Measurements from ENCODE around the gene GARIN5A.
A peak's percentile ranks its signal among the peaks of the same experiment; 100 is the strongest.

Gene GARIN5A

DNA sequence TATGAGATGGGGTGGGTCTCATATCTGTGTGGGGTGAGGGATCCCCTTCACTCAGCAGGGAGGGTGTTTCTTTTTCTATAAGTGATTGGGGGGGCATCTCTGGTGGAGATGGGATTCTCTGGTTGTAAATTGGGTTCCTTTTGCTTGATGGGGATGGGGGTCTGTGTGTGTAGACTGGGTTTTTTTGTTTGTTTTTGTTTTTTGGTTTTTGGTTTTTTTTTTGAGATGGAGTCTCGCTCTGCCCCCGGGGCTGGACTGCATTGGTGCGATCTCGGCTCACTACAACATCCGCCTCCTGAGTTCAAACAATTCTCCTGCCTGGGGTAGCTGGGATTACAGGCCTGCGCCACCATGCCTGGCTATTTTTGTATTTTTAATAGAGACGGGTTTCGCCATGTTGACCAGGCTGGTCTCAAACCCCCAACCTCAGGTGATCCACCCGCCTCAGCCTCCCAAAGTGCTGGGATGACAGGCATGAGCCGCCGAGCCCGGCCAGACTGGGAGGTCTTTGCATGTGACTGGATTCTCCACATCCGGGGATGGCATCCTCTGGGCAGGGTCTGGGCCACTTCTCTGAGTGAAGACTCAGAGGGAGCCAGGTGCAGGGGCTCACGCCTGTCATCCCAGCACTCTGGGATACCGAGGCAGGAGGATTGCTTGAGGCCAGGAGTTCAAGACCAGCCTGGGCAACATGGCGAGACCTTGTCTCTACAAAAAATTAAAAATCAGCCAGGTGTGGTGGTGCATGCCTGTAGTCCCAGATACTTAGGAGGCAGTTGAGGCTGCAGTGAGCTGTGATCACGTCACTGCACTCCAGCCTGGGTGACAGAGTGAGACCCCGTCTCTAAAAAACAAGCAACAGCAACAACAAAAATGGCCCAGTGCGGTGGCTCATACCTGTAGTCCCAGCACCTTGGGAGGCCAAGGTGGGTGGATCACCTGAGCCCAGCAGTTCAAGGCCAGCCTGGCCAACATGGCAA lies 43.2 kb downstream of the GARIN5A start:
- no peak for DNase-seq (ENCODE audit: low spot score)

DNA sequence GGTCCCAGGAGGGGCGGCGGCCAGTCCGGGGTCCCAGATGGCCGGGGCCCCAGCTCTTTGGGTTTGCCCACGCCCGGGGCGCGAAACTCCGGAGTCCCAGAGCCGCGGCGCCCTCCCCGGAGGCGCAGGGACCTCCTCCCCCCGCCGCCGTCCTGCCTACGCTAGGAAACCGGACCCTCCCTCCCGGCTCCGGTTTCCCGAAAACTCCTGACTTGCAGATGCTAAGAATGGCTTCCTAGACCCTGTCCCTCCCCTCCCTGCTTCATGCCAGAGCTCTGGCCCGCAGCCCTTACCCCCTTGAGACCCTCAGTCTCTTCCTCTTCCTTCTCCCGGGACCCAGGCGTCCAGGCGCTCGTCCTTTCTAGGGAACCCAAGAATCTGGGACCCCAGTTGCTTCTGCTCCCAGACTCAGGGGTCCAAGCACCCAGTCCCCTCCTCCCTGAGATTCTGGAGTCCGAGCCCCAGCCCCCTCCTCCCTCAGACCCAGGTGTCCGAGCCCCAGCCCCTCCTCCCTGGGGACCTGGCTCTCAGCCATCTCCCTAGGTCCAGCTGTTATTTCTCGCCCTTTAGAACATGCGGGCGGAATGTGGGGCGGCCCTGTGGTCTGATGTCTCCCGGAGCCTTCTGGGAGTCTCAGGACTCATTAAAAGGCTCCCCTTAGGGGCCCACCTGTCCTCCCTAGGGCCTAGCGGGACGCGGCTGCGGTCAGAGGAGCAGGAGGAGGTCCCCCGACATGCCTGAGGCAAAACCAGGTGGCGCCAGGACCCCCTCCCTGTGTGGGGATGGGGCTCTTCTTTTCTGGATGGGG lies 44.2 kb downstream of the GARIN5A start, which contains the start of gene MYBPC2:
Gene MYBPC2 (plus strand): TSS at position 672 of the 808 bp plus-strand sequence. CDS start 62 bp downstream, at position 734.
- peak; percentile 60 for DNase-seq (ENCODE audit: low spot score)

DNA sequence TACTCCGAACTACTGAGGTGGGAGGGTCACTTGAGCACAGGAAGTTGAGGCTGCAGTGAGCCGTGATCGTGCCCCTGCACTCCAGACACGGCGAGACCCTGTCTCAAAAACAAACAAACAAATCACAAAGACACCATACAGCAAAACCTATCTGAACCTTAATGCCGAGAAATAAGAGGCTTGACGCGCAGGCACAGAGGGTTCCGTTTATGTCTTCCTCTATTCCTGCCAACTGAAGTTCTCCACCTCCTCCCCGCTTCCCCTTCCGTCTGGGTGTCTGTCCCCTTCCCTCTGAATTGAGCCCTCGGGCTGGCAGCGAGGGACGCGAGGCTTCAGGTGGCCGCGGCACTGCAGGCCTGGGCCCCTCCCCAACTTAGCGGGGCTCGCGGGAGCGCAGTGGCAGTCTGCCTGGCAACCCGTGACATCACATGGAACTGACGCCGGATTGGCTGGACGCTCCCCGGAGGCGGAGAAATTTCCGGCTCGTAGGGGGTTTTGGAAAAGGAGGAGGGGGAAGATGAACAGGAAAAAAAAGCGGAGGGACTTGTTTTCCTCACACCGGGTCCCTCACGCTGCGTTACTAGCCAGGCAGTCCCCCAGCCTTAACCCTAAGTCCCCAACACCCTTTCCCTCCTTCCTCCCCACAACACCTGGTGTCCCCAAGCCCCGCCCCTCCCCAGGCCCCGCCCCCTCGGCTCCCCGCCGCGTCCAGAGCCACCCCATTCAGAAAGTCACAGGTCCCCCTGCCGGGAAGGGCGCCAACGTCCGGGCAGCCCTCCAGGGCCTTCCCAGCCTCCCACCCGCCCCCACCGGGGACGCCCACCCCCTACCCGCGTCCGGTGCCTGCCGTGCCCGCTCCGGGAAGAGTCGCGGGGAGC lies 45.1 kb downstream of the GARIN5A start:
- DNase-seq (ENCODE audit: low spot score) = peak; percentile 92

DNA sequence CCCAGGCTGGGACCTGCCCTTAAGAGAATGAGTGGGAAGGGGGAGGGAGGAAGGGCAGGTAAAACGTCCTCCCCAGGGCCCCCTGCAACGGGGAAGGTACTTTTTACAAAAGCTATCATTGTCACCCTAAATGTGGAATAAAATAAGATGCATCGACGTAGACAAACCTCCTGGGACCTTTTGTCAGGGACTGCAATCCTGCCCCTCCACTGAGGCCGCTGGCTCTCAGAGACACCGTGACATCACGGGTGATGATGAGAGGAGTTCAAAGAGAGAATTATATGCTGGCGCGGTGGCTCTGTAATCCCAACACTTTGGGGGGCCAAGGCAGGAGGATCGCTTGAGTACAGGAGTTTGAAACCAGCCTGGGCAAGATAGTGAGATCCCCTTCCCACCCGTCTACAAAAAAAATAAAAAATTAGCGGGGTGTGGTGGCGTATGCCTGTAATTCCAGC lies 45.7 kb downstream of the GARIN5A start:
- DNase-seq (ENCODE audit: low spot score) = no peak

DNA sequence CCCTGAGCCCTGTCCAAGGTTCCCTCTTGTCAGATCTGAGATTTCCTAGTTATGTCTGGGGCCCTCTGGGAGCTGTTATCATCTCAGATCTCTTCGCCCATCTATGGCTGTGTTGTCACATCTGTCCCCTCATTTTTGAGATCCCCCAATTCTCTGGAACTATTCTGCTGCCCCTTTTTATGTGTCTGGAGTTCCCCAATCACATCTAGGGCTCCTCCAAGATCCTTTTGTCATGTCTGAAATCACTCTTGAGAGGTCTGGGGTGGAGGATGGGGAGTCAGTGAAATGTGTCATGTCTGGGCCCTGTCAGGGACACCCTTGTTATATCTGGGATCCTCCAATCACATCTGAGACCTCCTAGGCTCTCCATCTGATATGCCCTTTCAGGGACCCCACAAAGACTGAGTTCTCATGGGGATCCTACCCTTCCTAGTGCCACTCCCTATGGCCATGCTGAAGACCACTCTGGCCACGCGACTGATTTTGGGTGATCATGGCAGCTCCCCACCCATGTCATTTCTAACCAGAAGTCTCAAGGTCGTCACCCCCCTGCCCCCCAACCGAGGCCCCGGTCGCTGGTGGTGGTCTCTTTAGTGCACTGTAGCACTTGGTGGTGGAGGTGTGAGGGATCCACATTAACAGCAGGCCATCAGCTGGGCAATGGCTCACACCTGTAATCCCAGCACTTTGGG lies 47.7 kb downstream of the GARIN5A start:
- DNase-seq (ENCODE audit: low spot score) = no peak

DNA sequence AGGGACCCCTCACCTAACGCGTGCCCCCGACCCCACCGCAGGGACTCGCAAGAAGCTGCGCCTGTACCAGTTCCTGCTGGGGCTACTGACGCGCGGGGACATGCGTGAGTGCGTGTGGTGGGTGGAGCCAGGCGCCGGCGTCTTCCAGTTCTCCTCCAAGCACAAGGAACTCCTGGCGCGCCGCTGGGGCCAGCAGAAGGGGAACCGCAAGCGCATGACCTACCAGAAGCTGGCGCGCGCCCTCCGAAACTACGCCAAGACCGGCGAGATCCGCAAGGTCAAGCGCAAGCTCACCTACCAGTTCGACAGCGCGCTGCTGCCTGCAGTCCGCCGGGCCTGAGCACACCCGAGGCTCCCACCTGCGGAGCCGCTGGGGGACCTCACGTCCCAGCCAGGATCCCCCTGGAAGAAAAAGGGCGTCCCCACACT lies 48.6 kb downstream of the GARIN5A start:
- DNase-seq (ENCODE audit: low spot score) = no peak

DNA sequence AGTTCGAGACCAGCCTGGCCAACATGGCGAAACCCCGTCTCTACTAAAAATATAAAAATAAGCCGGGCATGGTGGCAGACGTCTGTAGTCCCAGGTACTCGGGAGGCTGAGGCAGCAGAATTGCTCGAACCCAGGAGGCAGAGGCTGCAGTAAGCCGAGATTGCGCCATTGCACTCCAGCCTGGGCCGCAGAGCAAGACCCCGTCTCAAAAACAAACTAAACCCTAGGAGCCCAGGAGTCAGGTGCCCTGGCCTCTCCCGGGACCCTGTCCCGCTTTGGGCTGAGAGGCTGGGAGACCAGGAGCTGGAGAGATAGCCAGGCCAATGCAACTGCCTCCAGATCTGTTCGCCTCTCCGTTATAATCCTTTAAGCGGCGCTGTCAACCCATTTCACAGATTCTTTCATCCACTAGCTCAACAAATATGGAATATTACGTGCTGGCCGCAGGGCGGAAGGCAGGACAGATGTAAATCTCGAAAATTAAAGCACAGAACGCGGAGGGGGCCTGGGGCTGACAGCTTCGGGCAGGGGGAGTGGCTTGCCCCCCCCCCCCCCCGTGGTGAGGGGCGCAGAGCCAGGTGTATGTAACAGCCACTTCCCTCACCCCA lies 49.2 kb downstream of the GARIN5A start:
- no peak for DNase-seq (ENCODE audit: low spot score)

DNA sequence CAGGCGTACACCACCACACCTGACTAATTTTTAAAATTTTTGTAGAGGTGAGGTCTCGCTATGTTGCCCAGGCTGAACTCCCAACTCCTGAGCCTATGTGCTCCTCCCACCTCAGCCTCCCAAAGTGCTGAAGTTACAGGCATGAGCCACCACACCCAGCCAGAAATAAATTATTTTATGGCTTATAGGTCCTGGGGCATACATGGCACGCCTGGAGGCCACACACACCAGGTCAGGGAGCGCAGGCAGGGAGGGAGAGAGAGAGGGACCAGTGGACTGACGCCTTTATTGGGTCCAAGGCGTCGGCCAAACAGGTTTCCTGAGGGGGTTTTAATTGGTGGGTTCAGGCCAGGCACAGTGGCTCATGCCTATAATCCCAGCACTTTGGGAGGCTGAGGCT lies 51.1 kb downstream of the GARIN5A start:
- DNase-seq (ENCODE audit: low spot score) = no peak

DNA sequence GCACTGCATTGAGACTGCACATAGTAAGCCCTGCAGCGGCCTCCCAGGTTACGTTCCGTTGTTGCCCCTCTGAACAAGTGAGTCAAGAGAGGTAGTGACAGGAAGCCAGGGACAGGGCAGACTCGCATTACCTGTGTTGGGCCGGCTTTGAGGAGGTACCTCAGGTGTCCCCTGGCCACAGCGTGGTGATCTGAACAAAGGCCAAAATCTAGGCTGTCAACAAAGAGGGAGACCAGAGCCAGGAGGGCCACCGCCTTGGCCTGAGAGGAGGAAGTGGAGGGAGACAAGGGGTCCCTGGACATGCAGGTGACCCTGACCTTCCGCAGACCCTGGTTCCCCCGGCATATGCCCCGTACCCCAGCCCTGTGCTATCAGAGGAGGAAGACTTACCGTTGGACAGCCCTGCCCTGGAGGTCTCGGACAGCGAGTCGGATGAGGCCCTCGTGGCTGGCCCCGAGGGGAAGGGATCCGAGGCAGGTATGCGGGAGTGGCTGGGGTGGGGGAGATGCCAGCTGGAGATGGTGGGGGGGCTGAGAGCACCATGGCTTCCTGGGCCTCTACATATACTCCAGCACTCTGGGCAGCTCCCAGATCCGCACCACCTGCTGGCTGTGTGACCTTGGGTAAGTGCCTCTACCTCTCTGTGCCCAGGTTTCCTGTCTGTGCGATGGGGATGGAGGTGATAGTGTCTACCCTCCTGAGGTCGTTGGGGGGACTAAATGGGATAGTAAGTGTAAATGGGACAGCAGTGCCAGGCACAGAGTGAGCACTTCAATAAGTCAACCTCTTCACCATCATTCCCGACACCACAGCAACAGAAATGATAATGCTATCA lies 53.2 kb downstream of the GARIN5A start:
- no peak for DNase-seq (ENCODE audit: low spot score)

DNA sequence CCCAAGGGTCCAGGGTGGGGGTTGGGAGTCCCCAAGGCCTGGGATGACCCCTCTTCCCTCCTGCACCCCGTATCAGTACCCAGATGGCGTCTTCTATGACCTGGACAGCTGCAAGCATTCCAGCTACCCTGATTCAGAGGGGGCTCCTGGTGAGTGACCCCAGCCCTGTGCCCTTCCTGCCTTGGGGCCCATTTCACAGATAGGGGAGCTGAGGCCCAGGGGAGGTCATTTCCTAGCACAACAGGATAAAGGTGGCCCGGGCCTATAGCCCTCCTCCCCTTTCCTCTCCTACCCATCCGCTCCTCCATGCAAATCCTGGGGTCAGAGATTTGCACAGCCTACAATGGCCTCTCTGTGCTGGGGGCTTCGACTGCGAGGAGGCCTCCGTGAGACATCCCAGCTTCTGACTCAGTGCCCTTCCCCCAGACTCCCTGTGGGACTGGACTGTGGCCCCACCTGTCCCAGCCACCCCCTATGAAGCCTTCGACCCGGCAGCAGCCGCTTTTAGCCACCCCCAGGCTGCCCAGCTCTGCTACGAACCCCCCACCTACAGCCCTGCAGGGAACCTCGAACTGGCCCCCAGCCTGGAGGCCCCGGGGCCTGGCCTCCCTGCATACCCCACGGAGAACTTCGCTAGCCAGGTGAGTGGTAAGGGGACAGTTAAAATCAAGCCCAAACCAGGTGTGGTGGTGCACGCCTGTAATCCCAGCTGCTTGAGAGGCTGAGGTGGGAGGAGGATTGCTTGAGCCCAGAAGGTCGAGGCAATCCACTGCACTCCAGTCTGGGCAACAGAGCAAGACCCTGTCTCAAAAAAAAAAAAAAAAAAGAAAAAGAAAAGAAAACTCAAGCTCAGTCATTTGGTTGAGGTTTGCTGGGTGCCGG lies 54.0 kb downstream of the GARIN5A start:
- no peak for DNase-seq (ENCODE audit: low spot score)

DNA sequence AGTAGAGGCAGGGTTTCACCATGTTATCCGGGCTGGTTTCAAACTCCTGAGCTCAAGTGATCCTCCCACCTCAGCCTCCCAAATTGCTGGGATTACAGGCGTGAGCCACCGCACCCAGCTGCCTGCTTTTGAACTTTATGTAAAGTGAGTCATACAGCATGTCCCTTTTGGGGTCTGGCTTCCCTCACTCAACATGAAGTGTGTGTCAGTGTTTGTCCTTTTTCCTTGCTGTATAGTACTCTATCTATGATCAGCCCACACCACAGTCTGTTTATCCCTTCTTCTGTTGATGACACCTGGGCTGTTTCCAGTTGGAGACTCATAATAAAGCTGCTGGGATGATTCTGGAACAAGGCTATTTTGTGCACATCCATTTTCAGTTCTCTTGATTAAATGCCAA lies 55.8 kb downstream of the GARIN5A start:
- DNase-seq (ENCODE audit: low spot score) = no peak

DNA sequence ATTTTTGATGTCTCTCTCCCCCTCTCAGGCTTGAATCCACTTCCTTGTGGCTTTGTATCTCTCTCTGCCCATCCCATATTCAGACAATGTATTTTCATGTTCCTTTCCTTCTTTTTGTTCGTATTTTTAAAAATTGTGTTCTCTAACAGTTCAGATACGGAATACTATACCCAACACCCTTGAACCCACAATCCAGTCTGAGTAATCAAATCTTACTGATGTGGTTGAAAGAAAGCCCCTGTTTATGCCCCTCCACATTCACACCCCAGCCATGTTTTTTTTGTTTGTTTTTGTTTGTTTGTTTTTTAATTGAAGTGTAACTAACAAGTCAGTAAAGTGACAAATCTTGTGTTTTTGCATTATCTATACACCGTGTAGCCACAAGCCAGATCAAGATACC lies 56.5 kb downstream of the GARIN5A start:
- no peak for DNase-seq (ENCODE audit: low spot score)

DNA sequence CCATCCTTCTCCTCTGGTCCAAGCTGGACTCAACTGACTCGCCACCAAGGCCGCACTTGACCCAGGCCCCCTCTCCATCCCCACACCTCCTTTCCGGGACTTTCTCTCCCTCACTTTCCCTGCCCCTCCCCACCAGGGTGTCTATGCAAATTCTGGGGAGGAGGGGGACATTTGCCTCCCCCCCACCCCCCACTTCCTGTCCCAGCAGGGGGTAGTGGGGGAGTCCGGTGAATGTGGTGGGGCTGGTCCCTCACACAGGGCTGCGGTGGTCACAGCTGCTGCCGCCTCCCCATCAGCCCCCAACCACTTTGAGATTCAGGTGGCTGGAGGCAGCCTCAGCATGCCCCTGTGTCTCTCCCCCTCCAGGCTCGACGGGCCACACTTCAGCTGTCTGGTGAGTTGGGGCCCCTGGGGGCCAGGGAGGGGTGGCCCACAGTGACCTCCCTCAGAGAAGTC lies 57.0 kb downstream of the GARIN5A start:
- DNase-seq (ENCODE audit: low spot score) = peak; percentile 62

DNA sequence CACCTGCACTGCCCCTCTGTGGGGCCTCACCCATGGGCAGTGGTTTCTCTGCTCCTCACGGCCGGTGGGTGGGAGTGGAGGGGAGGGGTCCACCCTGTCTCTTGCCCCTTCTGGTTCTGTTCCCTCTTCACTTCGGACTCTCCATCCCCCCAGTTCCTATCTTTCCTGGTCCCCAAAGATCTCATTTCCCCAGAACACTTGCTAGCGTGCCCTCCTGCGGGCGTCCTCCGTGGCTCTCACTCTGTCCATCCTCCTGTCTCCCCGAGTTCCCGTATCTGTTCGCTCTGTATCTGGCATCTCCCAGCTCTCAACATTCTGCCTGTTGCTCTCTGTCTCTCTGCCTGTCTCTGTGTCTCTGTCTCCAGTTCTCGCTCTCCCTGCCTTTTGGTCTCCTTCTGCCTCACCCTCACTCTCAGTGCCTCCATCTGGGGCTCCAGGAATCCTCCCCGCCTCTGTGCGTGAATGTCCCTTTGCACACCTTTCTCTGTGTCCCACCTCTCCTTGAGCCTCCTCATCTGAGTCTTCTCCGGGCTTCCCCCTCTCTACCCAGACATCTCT lies 57.5 kb downstream of the GARIN5A start:
- no peak for DNase-seq (ENCODE audit: low spot score)

DNA sequence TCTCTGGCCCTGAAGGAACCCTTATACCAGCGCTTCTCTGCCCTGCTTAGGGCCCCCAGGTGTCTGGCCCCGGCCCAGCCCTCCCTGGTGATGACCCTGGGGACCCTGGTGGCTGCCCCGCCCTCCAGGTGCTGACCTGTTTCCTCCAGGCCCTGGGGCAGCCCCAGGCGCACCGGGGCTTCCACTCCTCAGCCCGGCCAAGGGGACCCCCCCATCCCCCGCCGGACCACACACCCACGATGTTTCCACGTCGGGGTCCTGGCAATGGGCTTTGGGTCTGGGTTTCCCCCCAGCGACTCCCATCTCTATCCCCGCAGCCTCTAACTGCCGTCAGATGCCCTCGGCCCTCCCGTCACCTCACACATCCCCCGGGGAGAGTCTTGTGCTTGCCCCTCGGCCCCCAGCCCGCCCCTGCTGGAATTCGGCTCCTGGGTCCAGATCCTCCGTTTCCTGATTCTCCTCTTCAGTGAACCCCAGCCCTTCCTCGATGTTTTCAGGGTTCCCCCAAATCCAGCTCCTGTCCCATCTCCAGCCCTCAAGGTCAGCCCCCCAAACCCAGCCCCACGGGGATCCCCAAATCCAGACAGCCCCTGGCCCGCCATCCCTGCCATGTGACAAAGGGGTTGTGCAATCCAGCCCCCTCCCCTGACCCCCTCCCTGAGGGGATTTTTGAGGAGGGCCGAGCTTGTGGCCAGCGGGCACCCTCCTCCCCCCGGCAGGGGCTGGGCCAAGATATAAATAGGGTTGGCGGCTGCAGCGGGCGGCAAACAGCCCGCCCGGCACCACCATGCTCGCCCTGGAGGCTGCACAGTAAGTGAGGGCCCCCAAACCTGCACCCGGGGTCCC lies 58.2 kb downstream of the GARIN5A start, which contains the start of gene SPIB:
Gene SPIB (plus strand): TSS at position 763 of the 846 bp plus-strand sequence. CDS start 25 bp downstream, at position 788.
- no peak for DNase-seq (ENCODE audit: low spot score)

DNA sequence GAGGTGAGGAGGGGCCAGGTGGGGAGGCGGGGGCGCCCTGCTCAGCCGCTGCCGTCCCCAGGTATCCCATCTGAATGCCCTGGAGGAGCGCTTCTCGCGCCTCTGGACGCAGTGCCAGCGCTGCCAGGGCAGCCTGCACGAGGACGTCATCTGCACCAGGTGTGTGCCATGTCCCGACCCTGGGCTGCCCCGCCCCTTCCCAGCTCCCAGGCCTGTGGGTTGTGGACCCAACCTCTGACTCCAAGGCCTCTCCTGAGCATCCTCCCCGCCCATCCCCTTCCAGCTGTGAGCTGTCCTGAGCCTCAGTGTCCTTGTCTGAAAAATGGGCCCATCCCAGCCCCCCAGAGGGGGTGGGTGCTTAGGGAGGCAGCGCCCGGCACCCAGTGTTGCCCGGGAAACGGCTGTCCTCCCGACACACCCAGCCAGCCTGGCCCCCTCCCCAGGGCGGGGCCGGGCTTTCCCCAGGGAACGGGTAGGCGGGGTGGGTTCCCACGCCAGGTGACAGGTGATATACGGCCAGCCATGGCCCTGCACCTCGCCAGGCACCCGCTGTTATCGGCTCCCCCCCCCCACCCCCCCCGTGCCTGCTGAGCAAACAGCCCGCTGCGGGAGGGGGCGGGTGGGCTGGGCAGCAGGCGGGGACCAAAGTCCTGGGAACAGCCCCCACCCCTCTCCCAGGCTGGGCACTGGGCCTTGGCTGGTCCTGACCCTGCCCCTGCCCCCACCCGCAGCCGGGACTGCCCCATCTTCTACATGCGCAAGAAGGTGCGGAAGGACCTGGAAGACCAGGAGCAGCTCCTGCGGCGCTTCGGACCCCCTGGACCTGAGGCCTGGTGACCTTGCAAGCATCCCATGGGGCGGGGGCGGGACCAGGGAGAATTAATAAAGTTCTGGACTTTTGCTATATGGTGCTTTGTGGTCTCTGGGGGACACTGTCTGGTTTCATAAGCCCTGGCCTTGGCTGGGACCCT lies 59.3 kb downstream of the GARIN5A start:
- DNase-seq (ENCODE audit: low spot score) = no peak

All from iPS-NIHi11 (cell line).